ENCODE measurements around the gene EPHA4.
A peak's percentile ranks its signal among the peaks of the same experiment; 100 is the strongest.

Gene EPHA4

DNA sequence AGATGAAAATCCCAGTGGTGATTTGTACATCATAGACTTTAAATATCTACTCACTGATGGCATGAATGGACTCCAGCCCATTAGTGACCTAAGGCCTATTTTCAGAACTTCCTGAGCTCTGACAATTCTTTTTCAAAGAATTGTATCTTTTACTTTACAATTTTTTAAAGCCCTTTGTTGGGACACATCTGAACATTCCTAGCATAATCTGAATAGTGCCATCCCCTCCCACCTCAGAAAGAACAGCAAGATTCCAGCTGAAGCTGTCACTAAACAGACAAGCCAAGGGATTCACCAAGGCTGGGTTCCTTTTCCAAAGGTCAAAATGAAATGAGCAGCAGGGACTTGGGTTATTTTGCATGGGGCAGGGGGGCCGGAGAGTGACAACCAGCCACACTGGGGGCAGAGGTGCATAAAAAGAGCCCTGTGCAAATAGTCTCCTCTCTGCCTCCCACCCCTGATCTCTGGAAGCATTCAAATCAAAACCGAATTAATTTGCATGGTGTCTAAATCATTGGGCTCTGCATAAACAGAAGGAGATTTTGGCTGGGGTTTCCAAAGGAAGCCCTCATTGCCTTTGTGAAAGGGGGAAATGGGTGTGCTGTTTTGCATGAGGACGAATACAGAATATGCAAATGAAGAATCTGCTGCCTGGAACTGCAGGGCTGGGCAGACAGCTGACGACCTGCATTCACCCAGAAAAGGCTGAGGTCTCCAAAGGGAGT lies 17.2 kb downstream of the EPHA4 start:
- no peak for DNase-seq (ENCODE audit: low spot score)
- CTCF ChIA-PET, result no interaction called here
- POLR2A ChIA-PET (ENCODE audit: low non-redundant PET), result no interaction called here
- H3K27ac ChIP-seq, result no peak overlapping the region
- TF ChIP-seq, protein P1, sequence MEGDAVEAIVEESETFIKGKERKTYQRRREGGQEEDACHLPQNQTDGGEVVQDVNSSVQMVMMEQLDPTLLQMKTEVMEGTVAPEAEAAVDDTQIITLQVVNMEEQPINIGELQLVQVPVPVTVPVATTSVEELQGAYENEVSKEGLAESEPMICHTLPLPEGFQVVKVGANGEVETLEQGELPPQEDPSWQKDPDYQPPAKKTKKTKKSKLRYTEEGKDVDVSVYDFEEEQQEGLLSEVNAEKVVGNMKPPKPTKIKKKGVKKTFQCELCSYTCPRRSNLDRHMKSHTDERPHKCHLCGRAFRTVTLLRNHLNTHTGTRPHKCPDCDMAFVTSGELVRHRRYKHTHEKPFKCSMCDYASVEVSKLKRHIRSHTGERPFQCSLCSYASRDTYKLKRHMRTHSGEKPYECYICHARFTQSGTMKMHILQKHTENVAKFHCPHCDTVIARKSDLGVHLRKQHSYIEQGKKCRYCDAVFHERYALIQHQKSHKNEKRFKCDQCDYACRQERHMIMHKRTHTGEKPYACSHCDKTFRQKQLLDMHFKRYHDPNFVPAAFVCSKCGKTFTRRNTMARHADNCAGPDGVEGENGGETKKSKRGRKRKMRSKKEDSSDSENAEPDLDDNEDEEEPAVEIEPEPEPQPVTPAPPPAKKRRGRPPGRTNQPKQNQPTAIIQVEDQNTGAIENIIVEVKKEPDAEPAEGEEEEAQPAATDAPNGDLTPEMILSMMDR (conservative IDR thresholded peaks at IDR 0.05; ENCODE audit: low read depth), result no peak

DNA sequence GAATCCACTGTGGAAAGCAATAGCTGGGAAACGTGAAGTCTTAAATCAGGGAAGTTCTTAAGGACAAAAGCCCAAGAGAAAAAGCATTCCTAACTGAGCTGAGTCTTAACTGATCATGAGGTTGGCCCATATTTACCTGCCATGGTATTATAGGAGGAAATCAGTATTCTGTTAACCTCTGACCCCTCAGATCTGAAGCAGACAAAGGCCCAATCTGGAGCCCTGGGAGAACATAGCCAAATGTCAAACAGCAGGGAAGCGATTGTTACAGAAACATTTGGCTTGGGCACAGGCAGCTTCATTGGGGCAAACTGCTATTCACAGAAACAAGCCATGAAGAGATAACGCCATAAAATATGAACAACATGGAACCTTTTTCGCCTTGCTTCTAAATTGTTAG lies 18.8 kb downstream of the EPHA4 start:
- CTCF ChIA-PET, result no interaction called here

DNA sequence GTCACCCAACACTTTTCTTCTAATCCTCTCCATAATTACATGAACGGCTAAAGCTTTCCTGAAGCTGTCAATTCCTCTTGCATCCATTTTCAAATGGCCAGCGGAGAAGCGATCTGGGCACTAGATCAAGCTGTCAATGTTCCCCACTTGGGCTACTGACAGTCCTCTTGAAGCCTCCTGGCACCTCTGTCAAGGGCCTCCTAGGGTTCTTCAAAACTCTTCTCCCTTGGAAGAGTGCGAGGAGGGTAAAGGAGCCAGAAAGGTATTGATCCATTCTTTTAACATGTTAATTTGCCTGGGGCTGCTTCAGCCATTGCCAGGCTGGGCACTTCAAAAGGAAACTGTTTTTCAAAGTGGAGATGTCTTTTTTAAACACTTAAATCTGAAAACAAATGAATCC lies 19.8 kb downstream of the EPHA4 start:
- ChIA-PET POLR2A (ENCODE audit: low non-redundant PET) (no interaction called here), CTCF (no interaction called here)
- DNase-seq (ENCODE audit: low spot score), result no peak
- TF ChIP-seq, protein P1 (conservative IDR thresholded peaks at IDR 0.05; ENCODE audit: low read depth), result no peak
- H3K27ac ChIP-seq, result no peak overlapping the region

More for the DNA sequence above, 18.8 kb downstream of the EPHA4 start:
- no peak for DNase-seq (ENCODE audit: low spot score)
- POLR2A ChIA-PET (ENCODE audit: low non-redundant PET), result no interaction called here
- no peak overlapping the region for H3K27ac ChIP-seq
- TF ChIP-seq, protein P1 (conservative IDR thresholded peaks at IDR 0.05; ENCODE audit: low read depth), result no peak

DNA sequence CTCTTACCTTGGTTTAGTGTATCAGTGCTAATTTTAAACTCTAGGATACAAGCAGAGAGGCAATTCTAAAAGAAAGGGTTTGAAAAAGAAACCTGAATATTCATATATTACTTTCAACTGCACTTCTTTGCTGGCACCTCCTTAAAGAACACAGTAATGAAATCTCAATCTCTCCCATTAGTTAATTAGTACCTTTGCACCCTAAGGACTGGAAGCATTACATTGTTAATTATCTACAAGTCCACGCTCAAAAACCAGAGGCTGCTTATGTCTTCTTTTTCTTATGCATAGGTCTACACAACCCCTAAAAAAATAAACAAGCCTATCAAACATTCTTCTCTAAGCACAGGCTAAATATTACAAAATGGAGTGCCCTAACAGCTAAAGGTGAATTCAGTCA lies 20.2 kb downstream of the EPHA4 start:
- ChIA-PET POLR2A (ENCODE audit: low non-redundant PET) (no interaction called here), CTCF (no interaction called here)
- H3K27ac ChIP-seq, result no peak overlapping the region
- TF ChIP-seq, protein P1 (conservative IDR thresholded peaks at IDR 0.05; ENCODE audit: low read depth), result no peak
- no peak for DNase-seq (ENCODE audit: low spot score)

DNA sequence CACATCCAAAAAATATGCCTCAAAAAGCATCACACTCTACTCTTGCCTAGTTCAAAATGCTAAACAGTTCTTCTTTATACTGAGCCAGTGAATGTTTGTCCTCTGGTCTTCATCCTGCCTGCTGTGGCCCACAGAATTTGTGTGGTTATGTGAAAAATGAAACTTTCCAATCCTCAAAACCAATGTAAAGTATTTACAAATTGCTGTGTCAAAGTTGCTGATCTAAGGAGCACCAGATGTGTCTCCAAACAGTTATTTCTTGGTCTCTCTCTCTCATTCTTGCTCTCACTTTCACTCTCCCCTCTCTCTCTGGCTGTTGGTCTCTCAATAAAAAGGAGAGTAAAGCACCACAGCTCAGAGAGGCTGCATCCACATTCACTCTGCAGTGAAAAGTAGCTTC lies 23.0 kb downstream of the EPHA4 start:
- CTCF ChIA-PET, result interaction anchor here (0.7 kb wide), 1 partner anchor 1110 kb away, joined by 3 read pairs; no protein-coding TSS in a partner anchor
- POLR2A ChIA-PET (ENCODE audit: low non-redundant PET), result no interaction called here
- TF ChIP-seq, protein P1 (conservative IDR thresholded peaks at IDR 0.05; ENCODE audit: low read depth), result no peak
- DNase-seq (ENCODE audit: low spot score), result no peak
- no peak overlapping the region for H3K27ac ChIP-seq

DNA sequence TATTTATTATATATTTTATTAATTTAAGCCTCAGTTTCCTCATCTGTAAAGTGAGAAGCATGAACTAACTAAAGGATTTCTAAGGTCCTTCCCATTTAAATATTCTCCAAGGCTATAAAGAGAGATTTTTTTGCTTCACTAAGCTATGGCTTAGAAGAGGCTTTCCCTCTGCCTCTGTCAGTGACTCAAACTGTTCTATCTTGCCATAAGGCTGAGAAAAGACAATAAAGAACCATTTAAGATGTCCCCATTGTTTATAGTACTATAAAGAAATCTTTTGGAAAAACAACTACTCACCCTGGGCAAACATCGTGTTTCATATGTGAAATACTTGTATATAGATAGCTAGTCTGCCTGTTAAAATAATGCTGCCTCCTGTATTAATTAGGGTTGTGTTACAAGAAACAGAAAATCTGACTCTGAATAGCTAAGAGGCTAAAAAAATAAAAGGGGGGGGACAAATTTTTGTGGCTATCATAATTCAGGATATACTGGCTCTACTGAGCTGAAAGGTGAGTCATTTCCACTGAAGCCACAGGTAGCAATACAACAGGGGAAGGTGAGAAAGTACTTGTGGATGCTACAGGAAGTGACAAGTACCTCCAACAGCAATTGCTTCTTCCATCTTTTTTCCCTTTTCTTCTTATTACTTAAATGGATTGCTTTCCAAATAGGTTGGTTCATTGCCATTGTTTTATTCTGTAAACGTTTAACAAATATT lies 25.4 kb downstream of the EPHA4 start:
- TF ChIP-seq, protein P1 (conservative IDR thresholded peaks at IDR 0.05; ENCODE audit: low read depth), result no peak
- H3K27ac ChIP-seq, result no peak overlapping the region
- POLR2A ChIA-PET (ENCODE audit: low non-redundant PET), result no interaction called here
- DNase-seq (ENCODE audit: low spot score), result peak; percentile 51
- CTCF ChIA-PET, result interaction anchor here (0.7 to 1.2 kb wide), 2 partner anchors 1548 to 1809 kb away, joined by 3 read pairs; no protein-coding TSS in a partner anchor
